Uterus (tissue), 4 donors: ENCODE results near the gene TSHZ2. TPM values are rescaled to one million over a fixed set of nuclear protein-coding genes. Genes with fewer than 3 reads are reported as not detected.
"Not testable (repeated sequence)": the region's sequence is repeated elsewhere in the genome, so short reads cannot be mapped to it uniquely, and the experiment has no call there.

Experiments used
- DNase-seq, 2 donors: peaks; one replicate each; pipeline ENCODE4 v3.0.0-alpha.2; 2019 to 2020
- H3K27ac ChIP-seq, 2 donors: fragments of 200-600 bp; sonication (generic); 1 replicate in 1 of 2; 2 replicates in 1 of 2; pipeline ENCODE4 v1.5.1; 2016 to 2018
- H3K27me3 ChIP-seq, 2 donors: fragments of 200-600 bp; sonication (generic); one replicate each; pipeline ENCODE4 v1.5.1; 2018 to 2019; ENCODE audit warnings: control low read depth in 1 of 2
- H3K36me3 ChIP-seq, 2 donors: fragments of 200-600 bp; sonication (generic); one replicate each; pipeline ENCODE4 v1.5.1; 2019; ENCODE audit warnings: control low read depth in 1 of 2
- H3K4me1 ChIP-seq, 2 donors: fragments of 200-600 bp; sonication (generic); one replicate each; pipeline ENCODE4 v1.5.1; 2018 to 2019; ENCODE audit warnings: control low read depth in 1 of 2
- H3K4me3 ChIP-seq, 2 donors: fragments of 200-600 bp; sonication (generic); 1 replicate in 1 of 2; 2 replicates in 1 of 2; pipeline ENCODE4 v1.5.1; 2018 to 2019; ENCODE audit warnings: mild to moderate bottlenecking in 1 of 2
- H3K9me3 ChIP-seq, 2 donors: fragments of 200-600 bp; sonication (generic); one replicate each; pipeline ENCODE4 v1.5.1; 2019; ENCODE audit warnings: control low read depth in 1 of 2
- POLR2A ChIP-seq, 2 donors: fragments of 450-650 bp; IDR thresholded peaks; one replicate each; pipeline ENCODE4 v1.6.1; 2016; ENCODE audit warnings: antibody characterized with exemption in 2 of 2, mild to moderate bottlenecking in 1 of 2, moderate library complexity in 1 of 2
- intact Hi-C: fragments of 100-400 bp; cut with DNase I; formaldehyde crosslinking; loops from one replicate; pipeline ENCODE4 v1.15.1; 2023; ENCODE audit warnings: low total_unique reads
- total RNA-seq, 4 donors: library from RNA; depleted of rRNA in 3 of 4; stranded (reverse); fragments of >200 nt in 3 of 4; gene quantifications; one replicate each; pipeline versions ENCODE4 v1.1.0 to v1.2.4, GENCODE V29; 2014 to 2023
- TF ChIP-seq, protein P1 (sequence below), 4 experiments: fragments of 200-600 bp in 2 of 4; fragments of 450-650 bp in 2 of 4; sonication (generic) in 2 of 4; IDR thresholded peaks; one replicate each; pipeline ENCODE4 v1.5.1; 2016 to 2019; ENCODE audit warnings: antibody characterized with exemption in 4 of 4, mild to moderate bottlenecking in 2 of 4, moderate library complexity in 1 of 4
- donor health status: DM: yes; HTN: yes; CAD: no.

TSHZ2 gene
- total RNA-seq, 4 donors from 2014 or later: 22.0 to 50.1 (median 33.1) TPM

DNA sequence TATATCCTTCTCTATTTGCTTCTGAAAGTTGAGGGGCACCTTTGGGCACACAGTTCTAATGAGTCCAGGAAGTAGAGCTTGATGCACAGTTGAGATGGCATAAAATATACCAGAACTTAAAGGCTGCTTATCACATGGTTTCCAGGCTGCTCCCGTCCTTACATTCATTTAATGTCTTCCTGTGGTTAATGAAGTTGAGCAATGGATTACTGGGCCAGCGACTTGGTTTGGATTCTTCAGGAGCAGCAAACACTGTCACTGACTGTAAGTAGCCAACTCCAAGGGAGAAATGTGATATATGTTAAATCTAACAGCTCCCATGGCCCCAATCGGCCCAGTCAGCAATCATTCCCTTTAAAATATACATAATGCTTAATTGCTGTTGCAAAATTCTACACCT lies 9.0 kb upstream of the TSHZ2 start:
- H3K36me3 ChIP-seq: no peaks in the 10 kb centered on the region
- no peaks in the 10 kb centered on the region for H3K4me1 ChIP-seq
- no peaks in the 10 kb centered on the region for H3K9me3 ChIP-seq
- TF ChIP-seq, protein P1, sequence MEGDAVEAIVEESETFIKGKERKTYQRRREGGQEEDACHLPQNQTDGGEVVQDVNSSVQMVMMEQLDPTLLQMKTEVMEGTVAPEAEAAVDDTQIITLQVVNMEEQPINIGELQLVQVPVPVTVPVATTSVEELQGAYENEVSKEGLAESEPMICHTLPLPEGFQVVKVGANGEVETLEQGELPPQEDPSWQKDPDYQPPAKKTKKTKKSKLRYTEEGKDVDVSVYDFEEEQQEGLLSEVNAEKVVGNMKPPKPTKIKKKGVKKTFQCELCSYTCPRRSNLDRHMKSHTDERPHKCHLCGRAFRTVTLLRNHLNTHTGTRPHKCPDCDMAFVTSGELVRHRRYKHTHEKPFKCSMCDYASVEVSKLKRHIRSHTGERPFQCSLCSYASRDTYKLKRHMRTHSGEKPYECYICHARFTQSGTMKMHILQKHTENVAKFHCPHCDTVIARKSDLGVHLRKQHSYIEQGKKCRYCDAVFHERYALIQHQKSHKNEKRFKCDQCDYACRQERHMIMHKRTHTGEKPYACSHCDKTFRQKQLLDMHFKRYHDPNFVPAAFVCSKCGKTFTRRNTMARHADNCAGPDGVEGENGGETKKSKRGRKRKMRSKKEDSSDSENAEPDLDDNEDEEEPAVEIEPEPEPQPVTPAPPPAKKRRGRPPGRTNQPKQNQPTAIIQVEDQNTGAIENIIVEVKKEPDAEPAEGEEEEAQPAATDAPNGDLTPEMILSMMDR (IDR thresholded peaks at IDR 0.05): no peak
- TF ChIP-seq POLR2A (IDR thresholded peaks at IDR 0.05): no peak
- no peak for DNase-seq
- H3K27ac ChIP-seq: no peak overlapping the region
- no peaks in the 10 kb centered on the region for H3K27me3 ChIP-seq
- H3K4me3 ChIP-seq: no peak overlapping the region
- intact Hi-C loops: no loop called here

DNA sequence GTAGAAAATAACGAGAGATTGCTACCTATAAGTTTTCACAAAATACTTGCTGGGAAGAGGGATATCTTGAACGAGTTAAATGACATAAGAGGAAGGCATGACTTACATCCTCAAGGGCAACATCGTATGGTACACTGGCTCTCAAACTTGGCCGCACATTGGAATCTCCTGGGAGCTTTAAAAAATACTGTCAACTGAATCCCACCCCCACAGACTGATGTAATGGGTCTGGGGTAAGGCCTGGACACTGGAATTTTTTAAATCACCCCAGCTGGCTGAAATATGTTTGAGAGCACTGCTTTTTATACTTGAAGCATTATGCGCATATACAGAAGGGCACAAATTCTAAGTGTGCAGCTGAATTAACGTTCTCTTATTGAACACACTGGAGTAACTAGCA lies 8.0 kb upstream of the TSHZ2 start:
- no peaks in the 10 kb centered on the region for H3K27me3 ChIP-seq
- no peak overlapping the region for H3K27ac ChIP-seq
- TF ChIP-seq POLR2A (IDR thresholded peaks at IDR 0.05): no peak
- TF ChIP-seq, protein P1 (IDR thresholded peaks at IDR 0.05): no peak
- no peaks in the 10 kb centered on the region for H3K4me1 ChIP-seq
- H3K4me3 ChIP-seq: no peak overlapping the region
- intact Hi-C loops: no loop called here
- H3K9me3 ChIP-seq: no peaks in the 10 kb centered on the region
- no peak for DNase-seq
- H3K36me3 ChIP-seq: no peaks in the 10 kb centered on the region

DNA sequence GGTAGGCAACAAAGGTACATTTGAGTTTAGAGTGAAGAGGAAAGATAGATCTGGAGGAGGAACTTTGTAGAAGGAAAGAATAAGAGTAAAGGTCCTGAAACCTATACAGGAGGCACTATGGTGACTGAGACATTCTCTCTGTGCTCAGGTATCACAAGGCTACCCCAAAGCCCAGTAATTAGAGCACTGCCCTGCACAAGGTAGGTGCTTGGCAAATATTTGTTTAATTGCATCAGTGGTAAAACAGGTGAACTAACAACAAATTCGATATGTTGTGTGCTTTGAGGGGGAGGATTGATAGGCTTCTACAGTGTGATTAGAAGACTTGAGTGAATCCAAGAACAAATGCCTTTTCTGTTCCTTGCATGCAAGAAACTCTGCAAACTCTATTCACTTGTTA lies 6.8 kb upstream of the TSHZ2 start:
- TF ChIP-seq, protein P1 (IDR thresholded peaks at IDR 0.05): no peak
- no peak for TF ChIP-seq POLR2A (IDR thresholded peaks at IDR 0.05)
- Histone ChIP-seq H3K27ac (no peak overlapping the region), H3K36me3 (no peaks in the 10 kb centered on the region), H3K4me1 (no peaks in the 10 kb centered on the region), H3K27me3 (no peaks in the 10 kb centered on the region), H3K4me3 (no peak overlapping the region), H3K9me3 (no peaks in the 10 kb centered on the region)
- intact Hi-C loops: no loop called here
- DNase-seq: no peak

DNA sequence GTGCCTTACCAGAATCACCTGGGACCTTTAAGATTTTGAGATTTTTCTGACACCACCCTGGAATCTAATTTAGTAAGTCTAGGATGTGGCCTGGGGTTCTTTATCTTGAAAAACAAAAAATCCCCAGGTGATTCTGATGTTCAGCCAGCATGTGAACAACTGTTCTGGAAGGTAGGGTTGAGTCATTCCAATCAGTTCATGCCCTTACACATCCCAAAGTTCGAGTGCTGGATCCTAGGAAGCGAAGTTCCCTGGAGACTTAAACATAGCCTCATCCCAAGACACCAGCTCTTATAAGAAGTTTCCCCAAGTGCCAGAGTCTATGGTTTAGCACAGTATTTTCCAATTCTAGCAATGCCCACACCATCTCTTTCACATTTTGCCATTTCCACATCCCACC lies 6.3 kb upstream of the TSHZ2 start:
- no peak overlapping the region for H3K27ac ChIP-seq
- no peaks in the 10 kb centered on the region for H3K36me3 ChIP-seq
- H3K4me3 ChIP-seq: no peak overlapping the region
- H3K4me1 ChIP-seq: no peaks in the 10 kb centered on the region
- no peaks in the 10 kb centered on the region for H3K27me3 ChIP-seq
- no peak for TF ChIP-seq POLR2A (IDR thresholded peaks at IDR 0.05)
- TF ChIP-seq, protein P1 (IDR thresholded peaks at IDR 0.05): no peak
- intact Hi-C loops: no loop called here
- no peak for DNase-seq
- no peaks in the 10 kb centered on the region for H3K9me3 ChIP-seq

DNA sequence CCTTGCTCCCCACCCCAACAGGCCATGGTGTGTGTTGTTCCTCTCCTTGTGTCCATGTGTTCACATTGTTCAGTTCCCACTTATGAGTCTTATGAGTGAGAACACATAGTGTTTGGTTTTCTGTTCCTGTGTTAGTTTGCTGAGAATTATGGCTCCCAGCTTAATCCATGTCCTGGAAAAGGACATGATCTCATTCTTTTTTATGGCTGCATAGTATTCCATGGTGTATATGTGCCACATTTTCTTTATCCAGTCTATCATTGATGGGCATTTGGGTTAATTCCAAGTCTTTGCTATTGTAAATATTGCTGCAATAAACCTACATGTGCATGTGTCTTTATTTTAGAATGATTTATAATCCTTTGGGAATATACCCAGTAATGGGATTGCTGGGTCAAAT lies 5.6 kb upstream of the TSHZ2 start:
- intact Hi-C loops, DNase-seq, H3K36me3 ChIP-seq, H3K4me3 ChIP-seq, H3K27me3 ChIP-seq, H3K4me1 ChIP-seq, H3K27ac ChIP-seq, H3K9me3 ChIP-seq: not testable (repeated sequence)

DNA sequence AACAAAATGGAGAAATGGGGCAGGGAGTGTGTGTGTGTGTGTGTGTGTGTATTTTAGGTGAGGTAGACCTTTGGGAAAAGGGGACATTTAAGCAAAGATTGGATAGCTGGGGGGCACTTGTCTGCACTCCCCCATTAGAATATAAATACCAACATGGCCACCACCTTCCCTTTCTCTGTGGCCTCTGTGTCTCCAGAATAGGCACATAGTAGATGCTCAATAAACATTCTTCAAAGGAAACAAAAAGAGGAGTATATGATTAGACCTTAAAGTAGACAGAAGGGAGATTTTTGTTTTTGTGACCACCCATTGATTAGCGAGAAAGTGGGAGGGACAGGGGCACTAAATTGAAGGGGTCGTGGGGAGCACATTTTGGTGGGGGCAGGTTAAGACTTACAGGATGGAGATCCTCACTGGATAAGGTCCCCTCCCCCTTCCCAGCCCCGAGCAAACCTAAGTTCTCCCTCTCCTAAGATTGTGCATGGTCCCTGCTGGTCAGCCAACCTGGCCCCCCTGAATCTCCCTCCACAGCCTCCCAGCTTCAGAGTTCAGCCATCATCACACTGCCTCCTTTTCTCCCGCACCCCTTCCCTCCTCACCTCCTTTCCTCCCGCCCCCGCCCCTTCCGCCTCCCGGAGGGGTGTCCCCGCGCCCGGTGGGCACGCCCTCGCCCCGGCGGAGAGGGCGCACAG lies 514 bp upstream of the TSHZ2 start:
- no peaks in the 10 kb centered on the region for H3K27me3 ChIP-seq
- no peaks in the 10 kb centered on the region for H3K9me3 ChIP-seq
- TF ChIP-seq, protein P1 (IDR thresholded peaks at IDR 0.05): no peak
- TF ChIP-seq POLR2A (IDR thresholded peaks at IDR 0.05): no peak
- no peak for DNase-seq
- H3K27ac ChIP-seq: peak overlapping the region; percentile 77 to 82
- intact Hi-C loops: no loop called here
- peak overlapping the region; percentile 48 to 64 for H3K4me3 ChIP-seq
- no peaks in the 10 kb centered on the region for H3K36me3 ChIP-seq
- no peaks in the 10 kb centered on the region for H3K4me1 ChIP-seq
